ENCODE measurements around the gene BRD2.

BRD2 gene

DNA sequence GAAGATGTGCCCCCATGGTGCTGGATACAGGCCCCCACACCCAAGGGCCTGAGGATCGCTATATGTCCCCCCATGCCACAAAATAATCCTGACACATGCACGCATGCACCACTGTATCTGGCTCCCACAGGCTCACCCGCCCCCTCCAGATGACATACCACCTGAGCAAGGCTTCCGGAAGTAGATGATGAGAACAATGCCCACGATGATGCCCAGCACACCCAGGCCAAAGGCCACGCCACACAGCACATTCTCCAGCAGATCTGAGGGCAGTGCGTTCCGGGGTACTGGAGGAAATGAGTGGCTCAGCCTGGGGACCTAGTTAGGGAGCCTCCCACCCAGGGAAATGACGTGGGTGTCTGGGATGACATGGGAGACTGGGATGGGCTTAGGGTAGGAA is 19.3 kb upstream of the BRD2 start:
- no peak for DNase-seq (ENCODE audit: low read depth)

- DNase-seq (ENCODE audit: low read depth): no peak
Observed at GRCh38 chr6:32950010-32950409, 18.4 kb upstream of the BRD2 start.

- DNase-seq (ENCODE audit: low read depth): no peak
Observed at GRCh38 chr6:32950449-32950848, 17.9 kb upstream of the BRD2 start.

DNA sequence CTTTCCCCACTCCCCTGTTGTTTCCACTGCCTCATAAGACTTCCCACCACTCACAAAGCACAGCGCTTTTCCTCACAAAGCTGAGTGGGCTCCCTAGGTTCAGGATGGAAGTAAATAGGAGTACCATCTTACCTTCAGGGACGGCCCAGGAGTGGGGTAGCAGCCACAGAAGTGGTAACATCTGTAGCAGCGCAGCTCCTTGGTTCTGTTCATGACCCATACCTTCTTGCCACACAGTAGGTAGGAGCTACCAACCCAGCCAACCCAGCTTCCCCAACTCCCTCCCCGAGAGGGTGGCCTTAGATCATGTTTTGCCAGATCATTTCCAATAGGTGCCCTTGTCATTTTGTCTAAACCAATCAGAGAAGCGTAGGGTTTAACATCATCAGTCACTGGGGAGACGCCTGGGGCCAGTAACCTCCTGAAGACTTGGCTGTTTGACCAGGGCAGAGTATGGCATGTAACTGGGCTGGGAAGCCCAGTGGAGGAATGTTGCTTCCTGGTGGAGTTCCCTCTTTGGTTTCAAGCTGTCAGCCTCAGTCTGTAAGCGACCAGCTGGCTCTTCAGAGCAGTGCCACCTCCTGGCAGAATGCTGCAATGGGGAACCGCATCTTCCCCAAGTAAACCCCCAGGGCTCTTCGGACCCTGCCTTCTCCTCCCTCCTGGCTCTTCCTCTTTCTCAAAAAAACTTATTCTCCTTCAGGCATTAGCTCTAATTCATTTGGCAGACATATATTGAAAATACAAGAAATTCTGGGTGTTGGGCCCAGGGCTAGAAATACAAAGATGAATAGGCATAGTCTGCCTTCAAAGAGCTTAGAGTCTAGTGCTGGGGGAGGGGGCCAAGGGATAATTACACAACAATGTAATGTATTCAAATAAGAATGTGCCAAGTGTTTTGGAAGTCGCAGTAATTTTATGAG is 15.3 kb upstream of the BRD2 start, which contains the start of gene HLA-DMA:
Gene HLA-DMA (minus strand): TSS at position 281 of the 923 bp plus-strand sequence. CDS start 61 bp downstream, at position 220.
- DNase-seq (ENCODE audit: low read depth): peak; percentile 89

GRCh38 chr6:32953775-32954174 is 14.6 kb upstream of the BRD2 start:
- no peak for DNase-seq (ENCODE audit: low read depth)

GRCh38 chr6:32954267-32954666 is 14.1 kb upstream of the BRD2 start:
- no peak for DNase-seq (ENCODE audit: low read depth)

- DNase-seq (ENCODE audit: low read depth): peak; percentile 33
Observed at GRCh38 chr6:32954986-32955802, 13.2 kb upstream of the BRD2 start.

GRCh38 chr6:32956176-32956575 is 12.2 kb upstream of the BRD2 start:
- no peak for DNase-seq (ENCODE audit: low read depth)

DNA sequence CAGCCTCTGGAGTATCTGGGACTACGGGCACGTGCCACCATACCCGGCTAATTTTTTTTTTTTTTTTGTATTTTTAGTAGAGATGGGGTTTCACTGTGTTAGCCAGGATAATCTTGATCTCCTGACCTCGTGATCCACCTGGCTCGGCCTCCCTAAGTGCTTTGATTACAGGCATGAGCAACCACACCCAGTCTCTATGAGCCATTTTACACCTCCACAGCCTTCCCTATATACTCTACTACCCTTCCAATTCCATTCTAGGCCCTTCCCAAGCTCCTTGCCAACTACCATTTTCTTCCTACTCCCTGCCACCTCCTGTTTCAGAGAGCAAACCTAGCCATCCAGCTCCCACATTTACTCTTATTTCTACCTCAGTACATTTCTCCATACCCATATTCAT is 7.8 kb upstream of the BRD2 start:
- DNase-seq (ENCODE audit: low read depth): no peak

DNA sequence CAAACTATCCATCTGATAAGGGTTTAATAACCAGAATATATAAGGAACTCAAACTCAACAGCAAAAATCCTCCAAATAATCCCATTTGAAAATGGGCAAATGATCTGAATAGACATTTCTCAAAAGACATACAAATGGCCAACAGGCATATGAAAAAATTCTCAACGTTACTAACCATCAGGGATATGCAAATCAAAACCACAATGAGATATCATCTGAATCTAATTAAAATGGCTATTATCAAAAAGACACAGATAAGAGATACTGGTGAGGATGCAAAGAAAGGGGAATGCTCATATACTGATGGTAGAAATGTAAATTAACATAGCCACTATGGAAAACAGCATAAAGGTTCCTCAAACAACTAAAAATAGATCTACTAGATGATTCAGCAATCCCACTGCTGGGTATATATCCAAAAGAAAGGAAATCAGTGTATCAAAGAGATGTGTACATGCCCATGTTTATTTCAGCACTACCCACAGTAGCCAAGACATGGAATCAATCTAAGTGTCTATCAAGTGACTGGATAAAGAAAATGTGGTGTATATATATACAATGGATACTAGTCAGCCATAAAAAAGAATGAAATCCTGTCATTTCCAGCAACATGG is 6.1 kb upstream of the BRD2 start:
- no peak for DNase-seq (ENCODE audit: low read depth)

GRCh38 chr6:32963866-32964265 is 4.5 kb upstream of the BRD2 start:
- DNase-seq (ENCODE audit: low read depth): no peak

DNA sequence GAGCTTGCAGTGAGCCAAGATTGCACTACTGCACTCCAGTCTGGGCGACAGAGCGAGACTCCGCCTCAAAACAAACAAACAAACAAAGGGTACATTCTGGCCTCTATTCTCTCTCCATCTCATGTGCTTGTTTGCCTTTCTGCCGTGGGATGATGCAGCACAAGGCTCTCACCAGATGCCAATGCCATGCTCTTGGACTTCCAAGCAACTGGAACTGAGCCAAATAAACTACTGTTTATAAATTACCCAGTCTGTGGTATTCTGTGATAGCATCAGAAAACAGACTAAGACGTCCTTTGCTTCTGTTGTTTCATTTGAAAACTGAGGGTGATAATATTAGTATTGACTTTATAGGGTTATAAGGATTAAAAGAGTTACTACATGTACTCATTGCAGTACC is 3.6 kb upstream of the BRD2 start:
- no peak for DNase-seq (ENCODE audit: low read depth)

- peak; percentile 72 for DNase-seq (ENCODE audit: low read depth)
Observed at GRCh38 chr6:32967151-32968091, 973 bp upstream of the BRD2 start.

DNA sequence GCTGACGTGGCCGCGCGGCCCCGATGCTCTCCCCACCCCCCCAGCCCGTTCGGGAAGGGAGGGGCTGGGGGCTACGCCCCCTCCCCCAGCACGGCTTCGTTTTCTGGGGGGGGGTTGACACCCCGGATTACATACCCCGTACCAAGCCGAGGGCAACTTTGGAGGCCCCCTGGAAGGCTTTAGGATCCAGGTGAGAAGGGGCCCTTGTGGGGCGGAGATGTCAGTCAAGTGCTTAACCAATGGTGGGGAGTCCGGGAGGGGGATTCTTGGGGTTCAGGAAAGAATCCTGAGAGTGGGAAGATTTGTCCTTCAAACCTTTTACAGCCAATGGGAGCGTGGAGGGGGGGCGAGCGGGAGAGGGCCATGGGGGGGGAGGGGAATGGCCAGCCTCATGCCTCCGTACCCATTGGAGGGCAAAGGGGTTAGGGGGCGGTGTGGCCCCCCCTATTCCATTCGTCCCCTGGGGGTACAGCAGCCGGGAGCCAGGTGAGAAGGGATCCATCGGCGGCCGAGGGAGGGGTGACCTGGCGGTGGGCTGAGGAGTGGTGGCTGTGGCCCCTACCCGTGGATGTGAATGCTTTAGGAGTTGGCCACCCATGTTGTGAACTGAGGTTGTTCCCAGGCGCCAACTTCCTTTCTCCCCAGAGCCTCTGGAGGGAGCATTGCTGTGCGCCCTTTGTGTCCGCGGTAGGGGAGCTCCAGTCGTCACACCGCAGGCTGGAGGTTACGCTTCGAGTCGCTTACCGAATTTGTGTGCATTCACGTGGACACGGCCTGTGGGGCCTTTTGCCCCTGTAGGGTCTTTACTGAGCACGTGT is 682 bp downstream of the BRD2 start:
- peak; percentile 95 for DNase-seq (ENCODE audit: low read depth)

DNA sequence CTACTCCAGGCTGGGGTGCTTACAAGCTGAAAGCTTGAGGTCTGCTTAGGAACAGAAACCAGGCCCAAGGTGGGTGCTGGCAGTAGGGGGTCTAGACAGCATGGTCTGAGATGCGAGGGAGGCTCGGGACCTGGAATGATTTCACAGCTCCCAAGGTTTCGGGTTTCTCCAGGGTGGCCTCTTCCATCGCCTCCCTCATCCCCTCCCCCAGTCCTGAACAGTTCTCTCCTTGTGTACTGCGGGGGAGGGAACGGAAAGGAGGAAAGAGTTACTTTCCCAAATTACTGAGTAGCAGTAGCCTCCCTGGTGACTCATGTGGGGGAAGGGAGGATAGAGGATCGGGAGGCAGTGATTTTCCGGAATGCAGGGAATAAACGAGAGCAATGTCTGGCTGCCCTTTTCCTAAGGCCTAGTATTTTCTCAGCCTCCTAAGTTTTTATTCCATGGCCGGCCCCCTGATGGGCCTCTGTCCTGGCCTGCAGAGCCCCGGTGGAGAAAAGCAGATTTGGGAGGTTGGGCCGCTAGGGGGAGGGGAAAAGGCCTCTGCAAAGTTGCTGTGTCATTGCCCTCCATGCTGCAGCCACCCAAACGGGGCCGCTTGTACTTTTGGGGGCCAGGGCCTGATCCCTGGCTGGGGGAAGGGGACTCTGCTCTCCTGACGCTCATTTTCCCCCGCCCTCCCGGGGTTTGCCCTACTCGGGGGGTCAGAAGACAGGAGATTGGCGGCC is 1.5 kb downstream of the BRD2 start:
- peak; percentile 95 for DNase-seq (ENCODE audit: low read depth)

DNA sequence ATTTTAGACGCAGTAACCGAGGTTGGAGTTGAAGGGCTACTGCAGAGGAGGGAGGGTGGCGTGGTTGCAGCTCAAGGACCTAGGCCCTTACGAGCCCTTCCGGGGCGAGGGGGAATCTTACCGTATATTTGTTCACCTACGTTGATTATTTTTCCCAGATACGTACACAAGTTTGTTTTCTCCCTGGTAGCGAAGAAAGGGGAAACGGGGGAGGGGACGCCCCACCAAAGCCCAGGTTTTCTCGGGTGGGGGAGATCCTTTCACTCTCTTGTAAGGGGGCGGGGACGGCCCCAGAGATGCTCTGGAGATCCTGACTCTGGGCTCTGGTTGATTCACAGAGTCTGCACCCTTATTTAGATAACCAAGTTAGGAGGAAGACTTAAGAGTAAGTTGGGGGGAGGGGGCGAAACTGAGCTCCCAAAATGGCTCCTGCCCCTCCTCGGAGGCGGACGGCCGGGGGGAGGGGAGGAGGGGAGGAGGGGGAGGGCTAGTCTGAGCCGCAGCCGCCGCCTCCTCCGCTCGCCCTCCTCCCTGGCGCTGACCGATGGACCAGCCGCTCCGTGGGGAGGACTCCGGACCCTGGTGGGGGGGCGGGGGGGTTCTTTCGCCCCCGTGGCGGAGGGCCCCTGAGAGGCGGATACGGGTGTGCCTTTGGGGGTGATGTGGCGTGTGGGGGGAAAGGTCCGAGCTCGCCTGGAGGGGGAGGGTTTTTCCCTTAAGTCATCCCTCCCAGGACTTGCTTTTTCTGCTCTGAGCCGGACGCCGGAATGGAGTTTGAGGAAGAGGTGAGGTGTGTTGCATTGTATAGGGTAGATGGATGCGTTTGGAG is 2.2 kb downstream of the BRD2 start:
- peak; percentile 90 for DNase-seq (ENCODE audit: low read depth)

GRCh38 chr6:32971242-32971580 is 2.8 kb downstream of the BRD2 start:
- no peak for DNase-seq (ENCODE audit: low read depth)

- DNase-seq (ENCODE audit: low read depth): peak; percentile 100
Observed at GRCh38 chr6:32971581-32972352, 3.4 kb downstream of the BRD2 start.
